ENCODE measurements around the gene NUTF2. TPM values are rescaled to one million over a fixed set of nuclear protein-coding genes. Genes with fewer than 3 reads are reported as not detected.

Gene NUTF2
- total and polyA plus RNA-seq, 2 of the 4 experiments (the other 2 are of a cell fraction) = 42.7 to 361 TPM

DNA sequence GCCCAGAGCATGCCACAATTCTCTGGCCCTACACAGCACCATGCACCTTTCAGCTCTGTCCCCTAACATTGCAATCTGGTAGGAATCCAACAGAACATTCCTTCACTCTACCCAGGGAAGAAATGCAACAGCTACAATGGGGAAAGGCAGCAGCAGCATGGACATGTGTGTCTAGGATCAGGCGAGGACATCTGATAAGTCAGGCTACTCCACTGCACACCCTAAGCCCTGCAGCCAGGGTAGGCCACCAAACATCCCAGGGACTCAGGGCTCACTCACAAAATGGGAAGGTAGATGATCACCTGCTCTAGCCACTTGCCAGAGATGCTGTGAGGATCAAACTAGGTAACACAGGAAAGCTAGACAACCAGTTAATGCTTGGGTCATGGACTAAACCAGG lies 45.5 kb upstream of the NUTF2 start:
- Histone ChIP-seq H2BK15ac (ENCODE audit: low read depth, low read length) (no peak overlapping the region), H3K4me1 (ENCODE audit: control insufficient read depth, insufficient read depth, low read length) (peaks cover 6% of the 10 kb centered on the region), H3K27me3 (ENCODE audit: control insufficient read depth, insufficient read depth, low read length) (no peaks in the 10 kb centered on the region), H4K8ac (ENCODE audit: low read depth in 2 of 2, low read length in 2 of 2) (no peak overlapping the region), H3K4ac (ENCODE audit: low read depth, low read length) (no peak overlapping the region), H2AK5ac (ENCODE audit: low read depth, low read length) (no peak overlapping the region), H4K91ac (ENCODE audit: insufficient read depth, low read depth, low read length) (no peak overlapping the region), H3K4me2 (ENCODE audit: low read depth, low read length) (no peak overlapping the region), H2BK5ac (ENCODE audit: low read depth, low read length, poor library complexity, severe bottlenecking) (no peak overlapping the region), H3K4me3 (ENCODE audit: insufficient read depth, low read depth, low read length) (no peak overlapping the region), H3K9me1 (ENCODE audit: insufficient read depth, low read length) (peaks cover 18% of the 10 kb centered on the region), H2AFZ (replicated peaks; ENCODE audit: low read length, poor library complexity) (no peak overlapping the region), H3K9me3 (ENCODE audit: control insufficient read depth, insufficient read depth, low read length) (no peaks in the 10 kb centered on the region), H2AK9ac (replicated peaks; ENCODE audit: low read depth, low read length, poor library complexity) (no peak overlapping the region), H3K9ac (ENCODE audit: low read depth, low read length) (no peak overlapping the region), H3K14ac (replicated peaks; ENCODE audit: low read depth, low read length) (no peak overlapping the region), H3K79me1 (ENCODE audit: low read depth in 1 of 2, low read length in 2 of 2) (peaks cover 39 to 84% of the 10 kb centered on the region in 2 experiments), H3K36me3 (ENCODE audit: control insufficient read depth, insufficient read depth, low read length) (peaks cover 14% of the 10 kb centered on the region), H3K23ac (ENCODE audit: low read depth, low read length) (no peak overlapping the region; the same call in 1 of the 2 replicates), H4K20me1 (ENCODE audit: insufficient read depth, low read length) (peaks cover 32% of the 10 kb centered on the region), H3K27ac (ENCODE audit: insufficient read depth, low read length) (no peak overlapping the region), H3K56ac (ENCODE audit: extremely low read depth, insufficient read depth, low read length) (no peak overlapping the region), H3K18ac (ENCODE audit: low read depth, low read length) (no peak overlapping the region), H2BK20ac (ENCODE audit: low read depth, low read length) (no peak overlapping the region), H2BK120ac (ENCODE audit: low read depth, low read length) (no peak overlapping the region), H4K5ac (ENCODE audit: low read depth, low read length) (no peak overlapping the region)
- intact Hi-C loops (cut with micrococcal nuclease) (loop anchor here (10.0 kb wide), 1 partner anchor 276 kb away; the partner anchor contains the start of gene RIPOR1), dilution Hi-C loops (cut with HindIII; ENCODE audit: low sequenced_read_pairs, unreplicated experiment) (no loop called here), in situ Hi-C loops (cut with MboI; ENCODE audit: low sequenced_read_pairs) (no loop called here)
- no TSS peak for BruUV-seq (replicated peaks)
- DNase-seq (no peak), ATAC-seq (ENCODE audit: low read depth) (no peak)
- TF ChIP-seq MAFK (IDR thresholded peaks at IDR 0.05; ENCODE audit: low read depth, low read length) (no peak), RCOR1 (IDR thresholded peaks at IDR 0.05; ENCODE audit: insufficient replicate concordance, low read length) (no peak), FOS (IDR thresholded peaks at IDR 0.05; ENCODE audit: low read depth, low read length) (no peak), CEBPB (IDR thresholded peaks at IDR 0.05; ENCODE audit: low read depth, low read length) (no peak), RAD21 (IDR thresholded peaks at IDR 0.05; ENCODE audit: low read length) (no peak), MAZ (IDR thresholded peaks at IDR 0.05; ENCODE audit: borderline replicate concordance, low read depth, low read length) (no peak), NFE2L2 (IDR thresholded peaks at IDR 0.05; ENCODE audit: low read depth, low read length) (no peak), BHLHE40 (IDR thresholded peaks at IDR 0.05; ENCODE audit: low read depth, low read length) (no peak), CHD1 (IDR thresholded peaks at IDR 0.05; ENCODE audit: low read depth, low read length) (no peak)
- TF ChIP-seq, protein P1, sequence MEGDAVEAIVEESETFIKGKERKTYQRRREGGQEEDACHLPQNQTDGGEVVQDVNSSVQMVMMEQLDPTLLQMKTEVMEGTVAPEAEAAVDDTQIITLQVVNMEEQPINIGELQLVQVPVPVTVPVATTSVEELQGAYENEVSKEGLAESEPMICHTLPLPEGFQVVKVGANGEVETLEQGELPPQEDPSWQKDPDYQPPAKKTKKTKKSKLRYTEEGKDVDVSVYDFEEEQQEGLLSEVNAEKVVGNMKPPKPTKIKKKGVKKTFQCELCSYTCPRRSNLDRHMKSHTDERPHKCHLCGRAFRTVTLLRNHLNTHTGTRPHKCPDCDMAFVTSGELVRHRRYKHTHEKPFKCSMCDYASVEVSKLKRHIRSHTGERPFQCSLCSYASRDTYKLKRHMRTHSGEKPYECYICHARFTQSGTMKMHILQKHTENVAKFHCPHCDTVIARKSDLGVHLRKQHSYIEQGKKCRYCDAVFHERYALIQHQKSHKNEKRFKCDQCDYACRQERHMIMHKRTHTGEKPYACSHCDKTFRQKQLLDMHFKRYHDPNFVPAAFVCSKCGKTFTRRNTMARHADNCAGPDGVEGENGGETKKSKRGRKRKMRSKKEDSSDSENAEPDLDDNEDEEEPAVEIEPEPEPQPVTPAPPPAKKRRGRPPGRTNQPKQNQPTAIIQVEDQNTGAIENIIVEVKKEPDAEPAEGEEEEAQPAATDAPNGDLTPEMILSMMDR (conservative IDR thresholded peaks at IDR 0.05; ENCODE audit: low read depth, low read length) = no peak
- TF ChIP-seq, protein P2, sequence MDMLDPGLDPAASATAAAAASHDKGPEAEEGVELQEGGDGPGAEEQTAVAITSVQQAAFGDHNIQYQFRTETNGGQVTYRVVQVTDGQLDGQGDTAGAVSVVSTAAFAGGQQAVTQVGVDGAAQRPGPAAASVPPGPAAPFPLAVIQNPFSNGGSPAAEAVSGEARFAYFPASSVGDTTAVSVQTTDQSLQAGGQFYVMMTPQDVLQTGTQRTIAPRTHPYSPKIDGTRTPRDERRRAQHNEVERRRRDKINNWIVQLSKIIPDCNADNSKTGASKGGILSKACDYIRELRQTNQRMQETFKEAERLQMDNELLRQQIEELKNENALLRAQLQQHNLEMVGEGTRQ (IDR thresholded peaks at IDR 0.05; ENCODE audit: low read depth, low read length) = no peak
- TF ChIP-seq, protein P3, sequence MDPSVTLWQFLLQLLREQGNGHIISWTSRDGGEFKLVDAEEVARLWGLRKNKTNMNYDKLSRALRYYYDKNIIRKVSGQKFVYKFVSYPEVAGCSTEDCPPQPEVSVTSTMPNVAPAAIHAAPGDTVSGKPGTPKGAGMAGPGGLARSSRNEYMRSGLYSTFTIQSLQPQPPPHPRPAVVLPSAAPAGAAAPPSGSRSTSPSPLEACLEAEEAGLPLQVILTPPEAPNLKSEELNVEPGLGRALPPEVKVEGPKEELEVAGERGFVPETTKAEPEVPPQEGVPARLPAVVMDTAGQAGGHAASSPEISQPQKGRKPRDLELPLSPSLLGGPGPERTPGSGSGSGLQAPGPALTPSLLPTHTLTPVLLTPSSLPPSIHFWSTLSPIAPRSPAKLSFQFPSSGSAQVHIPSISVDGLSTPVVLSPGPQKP (IDR thresholded peaks at IDR 0.05; ENCODE audit: borderline replicate concordance, low read depth, low read length) = no peak
- ChIA-PET CTCF (no interaction called here), POLR2A (ENCODE audit: unreplicated experiment) (no interaction called here)
- no CpG with 5 or more reads among the region's 1 CpG for WGBS, 2 experiments (ENCODE audit: extremely low coverage in 2 of 2, insufficient read length in 1 of 2)
